ENCODE data around the gene GGA2.

DNA sequence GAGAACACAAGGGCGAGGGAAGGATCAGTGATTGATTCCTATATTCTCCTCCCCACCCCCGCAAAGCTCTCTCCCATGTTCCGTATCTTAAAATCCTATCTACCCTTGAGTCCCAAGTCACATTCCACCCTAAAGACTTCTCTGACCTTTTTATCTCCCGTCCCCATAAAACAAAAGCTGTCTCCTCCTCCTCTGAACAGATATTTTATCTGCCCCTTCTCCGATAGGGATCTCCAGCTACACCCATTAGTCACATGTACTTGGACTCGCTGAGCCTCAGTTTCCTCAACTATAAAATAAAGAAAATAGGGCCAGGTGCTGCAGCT is 12.8 kb downstream of the GGA2 start:
- TF ChIP-seq CEBPB (IDR thresholded peaks at IDR 0.05), result no peak
- no peak for TF ChIP-seq FOXM1 (IDR thresholded peaks at IDR 0.05; ENCODE audit: borderline replicate concordance, low read depth)
- TF ChIP-seq EP300 (IDR thresholded peaks at IDR 0.05; ENCODE audit: borderline replicate concordance), result no peak
